GM19452 (cell line): ENCODE measurements around the gene MAEA.
"Not testable (repeated sequence)": the region's sequence is repeated elsewhere in the genome, so short reads cannot be mapped to it uniquely, and the experiment has no call there.

Experiments
- ATAC-seq: cut with Tn5 transposase; IDR thresholded peaks from one replicate; pipeline ENCODE4 v1.9.1; 2021; ENCODE audit not compliant: unreplicated experiment

Gene MAEA

DNA sequence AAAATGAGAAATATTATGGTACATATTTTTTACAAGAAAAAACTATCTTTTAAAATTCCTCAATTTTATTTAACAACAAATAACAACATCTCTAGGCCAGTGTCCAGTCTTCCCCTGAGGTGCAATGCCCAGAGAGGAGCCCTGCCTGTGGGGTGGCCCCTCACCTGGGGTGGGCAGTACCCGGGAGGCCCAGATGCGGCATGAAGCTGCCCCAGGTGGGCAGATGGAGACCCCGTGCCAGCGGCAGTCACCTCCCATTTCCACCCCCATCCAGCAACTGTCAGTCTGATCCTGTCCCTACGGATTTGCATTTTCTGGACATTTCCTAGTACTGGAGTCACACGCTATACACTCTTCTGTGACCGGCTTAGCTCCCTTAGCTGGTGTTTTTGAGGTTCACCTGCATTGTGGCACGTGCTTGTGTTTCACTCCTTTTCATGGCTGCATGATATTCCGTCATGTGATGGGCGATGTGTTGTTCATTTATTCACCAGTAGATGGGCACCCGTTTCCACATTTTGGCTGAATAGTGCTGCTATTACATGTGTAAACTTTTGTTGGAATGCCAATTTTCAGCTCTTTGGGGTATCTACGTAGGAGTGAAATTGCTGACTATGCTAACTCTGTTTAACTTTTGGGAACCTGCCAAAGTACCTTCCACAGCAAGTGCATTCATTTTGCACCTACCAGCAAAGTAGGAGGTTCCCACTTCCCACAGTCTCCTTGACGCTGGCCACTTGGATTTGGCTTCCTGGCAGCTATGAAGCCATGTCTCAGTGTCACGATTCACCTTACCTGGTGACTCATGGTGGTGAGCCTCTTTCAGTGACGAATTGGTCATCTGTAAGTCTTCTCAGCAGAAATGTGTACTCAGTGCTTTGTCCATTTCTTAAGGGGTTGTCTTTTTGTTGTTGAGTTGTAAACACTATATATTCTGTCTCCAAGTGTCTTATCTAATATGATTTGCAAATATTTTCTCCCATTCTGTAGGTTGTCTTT, 11.7 kb upstream of the MAEA start:
- no peak for ATAC-seq

DNA sequence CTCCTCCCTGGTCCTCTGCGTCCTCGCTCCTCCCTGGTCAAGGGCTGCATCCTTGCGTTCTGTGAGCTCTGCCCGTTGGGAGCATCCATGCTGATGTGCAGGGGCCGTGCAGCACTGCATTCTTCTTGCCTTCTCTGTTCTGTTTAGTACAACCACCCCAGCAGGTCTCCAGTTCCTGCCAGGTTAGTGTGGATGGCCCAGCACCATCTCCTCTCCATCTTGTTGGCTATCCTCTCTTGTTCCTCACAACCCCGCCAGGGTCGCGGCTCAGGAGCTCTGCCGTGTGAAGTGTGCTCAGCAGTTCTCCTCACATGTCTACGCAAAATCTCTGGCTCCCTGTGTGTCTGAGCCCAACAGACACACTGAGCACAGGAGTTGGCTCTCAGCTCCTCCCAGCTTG, 10.4 kb upstream of the MAEA start:
- ATAC-seq = no peak

DNA sequence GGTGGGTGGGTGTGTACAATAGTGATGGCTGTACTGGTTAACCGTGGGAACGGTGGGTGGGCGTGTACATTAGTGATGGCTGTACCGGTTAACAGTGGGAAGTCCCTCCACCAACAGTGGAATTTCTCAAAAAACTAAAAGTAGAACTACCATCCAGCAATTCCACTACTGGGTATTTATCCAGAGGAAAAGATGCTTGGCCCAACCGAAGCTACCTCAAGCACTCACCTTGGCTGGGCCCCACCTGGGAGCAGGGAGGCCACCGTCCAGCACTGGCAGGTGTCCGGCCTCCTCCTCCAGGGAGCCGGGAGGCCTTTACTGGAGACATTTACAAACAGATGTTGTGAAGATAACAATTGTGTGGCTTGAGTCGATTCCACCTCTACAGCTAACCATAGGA, 6.0 kb upstream of the MAEA start:
- no peak for ATAC-seq

DNA sequence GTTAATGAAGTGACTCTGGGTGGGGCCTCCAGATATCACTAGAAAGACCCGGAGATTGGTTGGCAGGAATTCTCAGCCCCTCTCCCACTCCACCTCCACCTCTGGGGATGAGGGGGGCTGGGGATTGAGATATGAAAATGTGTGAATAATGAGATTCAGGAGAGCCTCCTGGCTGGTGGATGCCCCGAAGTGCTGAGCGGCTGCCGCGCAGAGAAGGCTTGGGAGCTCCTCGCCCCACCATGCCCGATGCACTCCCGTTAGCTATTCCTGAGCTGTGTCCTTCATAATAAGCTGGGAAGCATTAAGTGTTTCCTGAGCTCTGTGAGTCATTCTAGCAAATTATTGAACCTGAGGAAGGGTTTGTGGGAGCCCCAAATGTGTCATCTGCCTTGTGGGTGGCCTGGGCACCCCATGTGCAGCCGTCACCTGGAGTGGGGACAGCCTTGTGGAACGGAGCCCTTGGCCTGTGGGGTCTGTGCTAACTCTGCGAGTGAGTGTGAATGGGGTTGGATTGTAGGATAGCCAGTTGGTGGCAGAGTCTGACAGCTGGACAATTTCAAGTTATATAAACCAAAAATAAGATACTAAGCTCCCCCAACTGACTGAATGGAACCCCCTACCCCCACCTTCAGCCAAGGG, 4.4 kb upstream of the MAEA start:
- ATAC-seq = no peak

DNA sequence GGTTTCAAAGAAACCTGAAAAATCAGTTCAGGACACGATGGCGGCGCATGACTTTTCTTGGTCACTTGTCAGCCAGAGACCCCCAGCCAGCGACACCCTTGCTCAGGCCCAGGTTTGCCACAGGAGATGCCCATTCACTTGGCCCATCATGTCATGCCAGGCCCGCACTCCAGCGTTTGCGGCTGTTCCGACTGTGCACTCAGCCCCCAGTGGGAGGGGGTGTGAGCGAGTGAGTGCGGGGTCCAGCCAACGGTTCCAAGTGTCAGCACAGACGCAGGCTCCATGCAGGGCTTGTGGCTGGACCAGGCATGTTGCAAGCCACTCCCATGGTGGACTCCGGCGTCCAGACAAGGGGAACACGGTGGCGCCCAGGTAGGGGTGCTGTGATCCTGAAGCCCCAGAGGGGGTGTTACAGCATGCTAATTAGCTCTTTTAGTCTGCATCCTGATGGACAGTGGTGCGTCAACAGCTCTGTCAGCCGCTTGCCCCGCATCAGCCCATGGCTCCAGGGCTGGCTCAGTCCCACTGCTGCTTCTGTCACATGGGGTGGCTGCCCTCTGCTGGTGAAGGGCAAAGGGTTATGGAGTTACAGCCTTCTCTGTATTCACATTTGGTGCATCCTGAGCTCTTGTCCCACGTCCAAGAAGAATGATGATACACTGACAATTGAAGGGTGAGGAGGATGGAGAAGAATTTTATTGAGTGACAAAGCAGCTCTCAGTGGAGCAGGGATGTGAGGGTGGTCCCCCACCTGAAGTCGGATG, 3.7 kb upstream of the MAEA start:
- no peak for ATAC-seq

DNA sequence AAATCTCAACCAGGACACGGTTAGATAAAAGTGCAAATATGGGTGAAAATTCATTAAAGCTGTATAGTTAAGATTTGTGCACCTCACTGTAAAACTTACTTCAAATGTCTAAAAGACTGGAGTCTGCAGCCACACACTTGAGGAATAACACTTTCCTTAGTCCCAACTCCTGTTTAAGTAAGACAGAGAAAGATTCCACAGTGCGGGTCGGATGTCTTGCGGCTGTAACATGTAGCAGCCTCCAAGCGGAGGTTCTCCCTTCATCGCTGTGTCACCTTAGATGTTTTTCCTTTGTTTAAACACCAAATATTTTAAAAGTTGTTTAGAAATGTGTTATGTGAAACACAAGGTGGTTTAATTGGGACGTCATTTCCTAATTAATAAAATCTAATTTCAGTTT, 905 bp upstream of the MAEA start:
- no peak for ATAC-seq

DNA sequence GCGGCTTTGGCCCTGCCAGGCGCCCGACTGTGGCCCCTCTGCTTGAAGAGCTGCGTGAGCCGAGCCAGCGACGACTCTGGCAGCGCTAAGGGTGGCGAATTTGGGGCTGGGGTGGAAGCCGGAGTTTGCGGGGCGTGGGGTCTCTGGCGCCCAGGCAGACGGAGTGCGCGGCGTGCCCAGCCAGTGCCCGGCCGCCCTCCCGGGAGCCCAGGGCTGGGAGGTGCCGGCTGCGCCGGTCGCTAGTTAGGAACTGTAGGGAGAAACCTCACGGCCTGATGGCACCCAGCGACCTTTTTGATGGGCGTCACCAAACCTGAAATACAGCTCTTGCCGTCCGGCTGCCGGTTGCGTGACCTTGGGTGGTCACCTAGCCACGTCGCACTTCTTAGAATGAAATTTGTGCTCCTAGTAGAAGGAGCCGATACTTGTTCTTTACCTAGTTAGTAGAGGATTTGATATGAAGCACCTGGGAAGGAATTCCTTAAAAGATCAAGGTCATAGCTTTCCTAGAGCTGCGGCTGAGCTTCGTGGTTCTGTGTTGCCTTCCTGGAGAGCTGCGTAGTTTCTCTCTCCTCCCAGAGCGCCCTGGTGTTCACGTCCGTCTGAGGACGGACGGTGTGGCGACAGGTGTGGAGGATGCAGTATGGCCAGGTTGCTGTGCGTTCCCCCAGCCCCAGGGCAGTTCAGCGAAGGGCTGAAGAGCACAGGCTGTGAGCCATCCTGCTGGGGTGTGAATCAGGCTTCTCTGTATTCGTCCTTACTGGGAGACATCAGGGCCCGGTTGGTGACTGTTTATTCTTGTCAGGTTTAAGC, 680 bp downstream of the MAEA start:
- ATAC-seq = no peak

DNA sequence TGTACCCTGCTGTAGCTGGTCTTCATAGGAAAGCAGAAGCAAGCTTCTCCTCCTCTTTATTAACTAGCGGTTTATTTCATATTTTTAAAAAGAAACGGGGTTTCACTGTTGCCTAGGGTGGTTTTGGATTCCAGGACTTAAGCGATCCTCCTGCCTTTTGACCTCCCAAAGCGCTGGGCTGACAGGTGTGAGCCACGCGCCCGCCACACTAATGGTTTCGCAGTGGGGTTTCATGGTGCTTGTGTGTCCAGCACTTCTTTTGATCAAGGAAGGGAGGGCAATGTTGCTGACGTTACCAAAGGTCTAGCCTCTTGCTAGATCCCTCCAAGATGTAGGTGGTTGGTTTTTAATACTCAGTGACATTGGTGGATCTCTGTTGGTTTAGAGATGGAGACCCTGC, 1.4 kb downstream of the MAEA start:
- no peak for ATAC-seq

DNA sequence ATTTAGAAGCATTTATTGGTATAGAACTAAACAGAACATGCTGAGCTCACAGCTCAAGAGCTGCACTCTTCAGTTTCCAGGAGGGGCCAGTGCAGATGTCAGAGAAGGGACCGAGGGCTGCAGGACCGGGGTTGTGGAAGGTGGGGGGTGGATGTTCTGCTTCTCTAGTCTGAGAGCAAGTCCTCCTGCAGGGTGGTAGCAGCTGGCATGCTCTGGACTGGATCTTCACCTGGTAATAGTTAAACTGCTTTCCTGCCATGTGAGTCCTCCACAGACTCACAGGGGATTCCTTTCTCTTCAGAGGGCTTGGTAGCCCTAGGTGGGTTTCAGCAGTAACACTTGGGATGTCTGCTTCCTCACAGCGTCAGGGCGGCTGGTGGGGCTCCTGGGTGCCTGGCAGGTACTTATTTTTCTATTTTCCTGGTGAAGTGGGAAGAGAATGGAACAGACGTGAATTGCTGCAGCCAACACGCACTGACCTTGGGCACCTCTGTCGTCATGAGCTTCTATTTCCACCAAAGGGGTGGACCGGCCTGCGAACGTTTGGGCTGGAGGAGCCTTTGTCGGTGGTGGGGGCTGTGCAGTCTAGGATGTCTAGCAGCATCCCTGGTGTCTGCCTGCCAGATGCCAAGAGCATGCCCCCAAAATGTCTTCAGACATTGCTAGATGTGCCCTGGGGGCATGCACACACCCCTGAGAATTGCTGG, 2.5 kb downstream of the MAEA start:
- ATAC-seq = no peak

DNA sequence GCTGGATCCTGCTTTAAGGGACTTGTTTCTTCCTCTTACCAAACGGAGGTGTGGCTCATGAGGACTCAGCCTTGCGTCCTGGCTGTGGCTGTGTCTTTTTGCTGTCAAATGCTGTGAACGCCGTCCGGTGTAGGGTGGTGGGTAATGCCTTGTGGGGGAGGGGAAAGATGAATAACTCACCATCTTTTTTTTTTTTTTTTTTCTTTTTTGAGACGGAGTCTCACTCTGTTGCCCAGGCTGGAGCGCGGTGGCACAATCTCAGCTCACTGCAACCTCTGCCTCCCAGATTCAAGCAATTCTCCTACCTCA, 3.0 kb downstream of the MAEA start:
- ATAC-seq = not testable (repeated sequence)

DNA sequence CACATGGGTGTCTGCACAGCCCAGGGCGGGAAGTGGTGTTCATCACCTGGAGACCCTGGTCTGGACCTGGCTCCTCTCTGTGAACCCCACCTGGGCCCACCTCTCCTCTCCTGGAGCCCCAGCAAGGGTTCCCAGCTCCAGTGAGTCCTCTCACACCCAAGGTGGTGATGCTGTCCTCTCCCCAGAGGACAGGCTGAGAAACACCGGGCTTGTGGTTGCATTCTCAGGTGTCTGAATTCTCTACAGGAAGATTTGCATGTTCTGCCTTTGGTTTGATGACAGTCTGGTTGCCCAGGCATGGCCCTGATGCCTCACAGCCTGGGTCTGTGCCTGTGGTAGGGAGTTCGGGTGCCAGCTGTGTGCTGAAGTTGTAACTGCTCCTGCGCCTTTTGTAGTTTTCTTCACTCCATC, 3.8 kb downstream of the MAEA start:
- no peak for ATAC-seq

DNA sequence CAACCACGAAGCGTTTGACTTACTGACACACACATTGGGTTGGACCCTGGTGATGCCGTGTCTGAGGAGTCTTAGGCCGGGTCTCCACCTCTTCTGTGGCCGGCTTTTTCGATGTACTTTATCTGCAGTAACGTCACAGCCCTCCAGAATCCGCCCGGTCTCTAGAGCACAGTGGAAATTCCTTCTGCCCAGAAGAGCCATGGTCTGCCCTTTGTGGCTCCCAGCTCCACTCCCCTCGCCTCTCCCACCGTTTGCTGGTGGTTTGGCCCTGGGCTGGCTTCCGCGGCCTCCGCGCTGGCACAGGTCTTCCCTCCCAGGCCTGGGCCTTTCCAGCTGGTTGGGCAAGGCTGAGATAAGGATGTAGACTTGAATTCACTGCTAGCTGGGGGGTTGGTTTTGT, 4.3 kb downstream of the MAEA start:
- no peak for ATAC-seq

DNA sequence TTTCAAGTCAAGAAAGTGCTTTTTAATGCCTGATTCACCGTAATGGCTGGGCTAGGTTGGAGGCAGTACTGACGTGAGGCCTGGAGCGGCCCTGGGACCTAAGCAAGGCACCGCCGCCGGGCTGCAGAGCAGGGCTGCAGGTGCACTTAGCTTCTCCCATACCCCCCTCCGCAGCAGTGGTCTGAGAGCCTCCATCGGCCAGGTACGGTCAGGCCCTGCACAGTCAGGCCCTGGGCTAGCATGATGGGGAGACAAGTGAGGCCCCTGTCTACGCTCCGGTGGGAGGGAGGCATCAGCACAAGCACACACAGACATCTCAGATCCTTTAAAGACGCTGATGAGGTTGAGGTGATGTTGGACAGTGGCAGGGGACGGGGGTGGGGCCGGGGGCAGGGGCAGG, 4.7 kb downstream of the MAEA start:
- ATAC-seq = no peak

DNA sequence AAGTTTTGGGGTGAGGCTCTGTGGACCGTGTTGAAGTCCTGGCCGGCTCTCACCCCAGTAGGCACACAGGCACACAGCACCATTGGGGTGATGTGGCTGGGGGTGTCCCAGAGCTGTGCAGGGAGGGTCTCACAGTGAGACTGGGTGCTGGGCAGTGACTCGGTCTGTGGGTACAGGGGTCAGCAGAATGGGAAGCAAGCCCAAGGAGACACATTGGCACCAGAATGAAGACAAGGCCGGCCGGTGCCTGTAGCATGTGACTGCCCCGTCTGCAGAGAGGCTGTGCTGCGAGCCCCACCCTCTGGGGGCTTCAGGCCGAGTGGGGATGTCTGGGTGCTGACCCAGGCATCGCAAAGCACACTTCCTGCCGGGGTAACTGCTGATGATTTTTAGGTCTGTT, 5.2 kb downstream of the MAEA start:
- no peak for ATAC-seq

DNA sequence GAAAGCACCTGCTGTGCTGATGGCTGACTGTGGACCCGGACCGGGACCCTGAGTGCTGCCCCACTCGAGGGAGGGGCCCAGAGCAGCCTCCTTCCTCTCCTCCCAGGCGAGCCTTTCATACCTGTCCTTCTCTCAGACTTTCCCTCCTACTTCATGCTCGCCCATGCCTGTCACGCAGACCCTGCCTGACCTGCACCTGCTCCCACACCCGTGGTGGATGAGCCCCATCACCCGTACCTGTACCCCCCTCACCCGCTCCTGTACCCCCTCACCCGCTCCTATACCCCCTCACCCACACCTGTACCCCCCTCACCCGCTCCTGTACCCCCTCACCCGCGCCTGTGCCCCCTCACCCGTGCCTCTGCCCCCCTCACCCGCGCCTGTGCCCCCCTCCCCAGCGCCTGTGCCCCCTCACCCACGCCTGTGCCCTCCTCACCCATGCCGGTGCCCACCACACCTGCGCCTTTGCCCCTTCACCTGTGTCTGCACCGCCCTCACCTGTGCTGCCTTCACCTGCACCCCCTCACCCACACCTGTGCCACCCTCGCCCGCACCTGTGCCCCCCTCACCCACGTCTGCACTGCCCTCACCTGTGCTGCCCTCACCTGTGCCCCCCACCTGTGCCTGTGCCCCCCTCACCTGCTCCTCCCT, 5.8 kb downstream of the MAEA start:
- ATAC-seq = no peak

DNA sequence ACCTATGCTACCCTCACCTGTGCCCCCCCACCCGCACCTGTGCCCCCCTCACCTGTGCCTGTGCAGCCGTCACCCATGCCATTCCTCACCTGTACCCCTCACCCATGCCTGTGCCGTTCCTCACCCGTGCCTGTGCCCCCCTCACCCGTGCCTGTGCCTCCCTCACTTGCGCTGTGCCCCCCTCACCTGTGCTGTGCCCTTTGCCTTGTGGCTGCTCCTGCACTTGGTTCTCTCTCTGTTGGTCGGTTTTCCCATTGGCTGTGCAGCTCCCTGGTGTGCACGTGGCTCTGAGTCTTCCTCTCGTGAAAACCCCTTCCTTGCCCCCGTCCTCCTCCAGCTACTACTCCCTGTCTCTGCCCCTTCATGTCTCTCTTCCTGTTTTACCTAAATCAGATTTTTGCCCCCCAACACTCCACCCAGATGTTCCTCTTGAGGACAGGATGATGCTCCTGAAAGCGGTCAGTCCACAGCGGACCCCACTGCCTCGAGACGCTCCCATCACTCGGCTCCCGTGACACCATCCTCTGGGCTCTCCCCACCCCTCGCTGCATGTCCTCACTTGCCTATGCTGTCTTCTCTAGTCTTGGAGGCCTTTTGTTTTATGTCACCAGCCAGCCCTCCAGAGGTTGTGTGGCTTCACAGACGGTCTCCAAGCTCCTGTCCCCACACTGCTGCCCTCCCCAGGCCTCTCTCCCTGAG, 6.8 kb downstream of the MAEA start:
- ATAC-seq = no peak

DNA sequence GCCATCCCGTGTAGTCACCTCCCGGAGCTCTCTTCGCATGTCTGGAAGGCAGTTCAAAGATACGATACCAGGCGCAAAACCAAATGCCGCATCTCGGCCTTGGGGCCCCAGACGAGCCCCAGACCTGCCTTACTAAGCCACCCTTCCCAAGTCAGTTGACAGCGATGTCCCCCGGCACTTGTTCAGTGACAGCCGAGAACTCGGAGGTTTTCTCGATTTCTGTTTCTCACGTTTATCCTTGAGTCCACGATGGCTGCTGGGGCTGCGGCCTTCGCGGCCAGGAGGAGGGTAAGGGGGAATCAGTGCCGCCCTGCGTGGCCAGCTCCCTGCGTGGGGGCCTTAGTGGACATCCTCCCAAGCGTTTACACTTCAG, 7.3 kb downstream of the MAEA start:
- no peak for ATAC-seq

DNA sequence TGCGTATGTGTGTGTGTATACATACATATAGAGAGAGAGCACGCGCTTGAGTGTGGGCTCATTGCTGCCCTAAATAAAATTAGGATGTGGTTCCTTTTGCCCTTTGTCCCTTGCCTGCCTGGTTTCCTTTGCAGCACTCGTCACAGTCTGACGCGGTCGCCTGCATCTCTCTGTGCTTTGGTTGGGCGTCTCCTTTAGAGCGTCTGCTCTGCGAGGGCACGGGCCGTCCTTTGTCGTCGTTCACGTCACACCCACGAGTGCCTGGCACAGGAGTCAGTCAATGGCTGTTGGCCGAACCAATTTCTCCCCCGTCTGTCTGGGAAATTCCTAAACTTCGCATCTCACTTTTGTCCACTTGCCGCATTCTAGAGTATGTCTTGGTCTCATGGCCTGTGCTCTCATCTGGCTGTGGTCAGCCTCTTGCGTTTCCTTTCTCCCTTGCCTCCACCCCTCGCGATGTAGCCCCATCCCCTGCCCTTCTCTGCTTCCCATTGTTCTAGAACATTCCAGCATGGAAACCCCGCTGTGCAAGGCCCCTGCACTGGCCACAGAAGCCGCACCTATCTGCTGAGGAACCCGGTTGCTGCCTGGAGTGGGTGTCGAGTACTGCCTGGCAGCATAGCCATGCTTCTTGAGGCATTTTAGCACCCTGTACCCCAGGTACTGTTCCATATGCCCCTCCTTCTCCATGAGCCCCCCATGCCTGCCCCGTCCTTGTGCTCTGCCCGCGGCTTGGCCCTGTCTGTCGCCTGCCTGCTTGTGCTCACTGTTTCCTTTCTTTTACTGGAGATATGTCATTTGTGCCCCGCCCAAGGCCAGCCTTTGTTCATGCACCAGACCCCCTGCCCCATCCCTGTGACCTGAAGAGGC, 8.0 kb downstream of the MAEA start:
- ATAC-seq = no peak
